NCI-H1105 treated with DMSO at 0.1 percent for 48 hours (cell line): Measurements from ENCODE around the gene STK16.
"Not testable (repeated sequence)": the region's sequence is repeated elsewhere in the genome, so short reads cannot be mapped to it uniquely, and the experiment has no call there.

Experiments
- DNase-seq: peaks from one replicate; lab custom pipeline; 2025; lab: John Stamatoyannopoulos, UW

The STK16 gene

GRCh38 chr2:219244789-219245147 is 511 bp upstream of the STK16 start:
- no peak for DNase-seq

DNA sequence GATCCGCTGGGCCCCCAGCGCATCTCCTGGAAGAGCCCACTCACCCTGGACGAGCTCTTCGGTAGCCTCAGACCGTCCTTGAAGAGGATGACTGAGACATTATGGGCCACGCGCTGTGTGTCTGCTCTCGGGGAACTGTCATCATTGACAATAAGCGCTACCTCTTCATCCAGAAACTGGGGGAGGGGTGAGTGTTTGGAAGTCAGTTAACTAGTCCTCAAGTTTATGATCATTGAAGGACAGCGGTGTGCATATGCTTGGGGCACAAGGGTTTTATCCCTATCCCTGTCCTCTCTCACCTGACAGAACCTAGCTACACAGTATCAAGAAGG is 586 bp downstream of the STK16 start:
- no peak for DNase-seq

DNA sequence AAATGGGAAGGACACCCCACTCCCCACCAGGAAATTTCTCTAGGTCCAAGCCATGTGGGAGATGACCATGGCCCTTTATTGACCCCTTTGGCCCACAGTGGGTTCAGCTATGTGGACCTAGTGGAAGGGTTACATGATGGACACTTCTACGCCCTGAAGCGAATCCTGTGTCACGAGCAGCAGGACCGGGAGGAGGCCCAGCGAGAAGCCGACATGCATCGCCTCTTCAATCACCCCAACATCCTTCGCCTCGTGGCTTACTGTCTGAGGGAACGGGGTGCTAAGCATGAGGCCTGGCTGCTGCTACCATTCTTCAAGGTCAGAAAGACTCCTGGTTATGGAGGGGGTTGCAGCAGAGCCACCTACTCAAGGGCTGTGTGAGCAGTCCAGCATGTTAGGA is 1.3 kb downstream of the STK16 start:
- DNase-seq, result no peak

- no peak for DNase-seq
Observed at GRCh38 chr2:219247678-219248642, 2.7 kb downstream of the STK16 start.

DNA sequence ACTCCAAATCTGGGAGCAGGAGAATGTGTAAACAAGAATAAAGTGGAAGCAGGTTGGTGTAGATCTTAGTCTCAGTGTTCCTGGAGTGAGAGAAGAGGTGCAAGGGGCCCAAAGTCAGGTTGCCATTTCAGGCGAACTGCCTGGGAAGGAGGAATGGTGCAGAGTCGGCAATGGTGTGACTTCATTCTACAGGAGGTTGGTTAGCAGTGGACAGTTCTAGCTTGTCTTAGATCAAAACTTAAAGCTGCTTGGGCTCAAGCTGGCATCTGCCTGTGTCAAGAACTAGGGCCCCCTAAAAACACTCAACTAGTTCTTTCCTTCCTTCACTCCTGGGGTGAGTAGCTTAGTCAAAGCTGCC is 3.5 kb downstream of the STK16 start:
- DNase-seq, result no peak

DNA sequence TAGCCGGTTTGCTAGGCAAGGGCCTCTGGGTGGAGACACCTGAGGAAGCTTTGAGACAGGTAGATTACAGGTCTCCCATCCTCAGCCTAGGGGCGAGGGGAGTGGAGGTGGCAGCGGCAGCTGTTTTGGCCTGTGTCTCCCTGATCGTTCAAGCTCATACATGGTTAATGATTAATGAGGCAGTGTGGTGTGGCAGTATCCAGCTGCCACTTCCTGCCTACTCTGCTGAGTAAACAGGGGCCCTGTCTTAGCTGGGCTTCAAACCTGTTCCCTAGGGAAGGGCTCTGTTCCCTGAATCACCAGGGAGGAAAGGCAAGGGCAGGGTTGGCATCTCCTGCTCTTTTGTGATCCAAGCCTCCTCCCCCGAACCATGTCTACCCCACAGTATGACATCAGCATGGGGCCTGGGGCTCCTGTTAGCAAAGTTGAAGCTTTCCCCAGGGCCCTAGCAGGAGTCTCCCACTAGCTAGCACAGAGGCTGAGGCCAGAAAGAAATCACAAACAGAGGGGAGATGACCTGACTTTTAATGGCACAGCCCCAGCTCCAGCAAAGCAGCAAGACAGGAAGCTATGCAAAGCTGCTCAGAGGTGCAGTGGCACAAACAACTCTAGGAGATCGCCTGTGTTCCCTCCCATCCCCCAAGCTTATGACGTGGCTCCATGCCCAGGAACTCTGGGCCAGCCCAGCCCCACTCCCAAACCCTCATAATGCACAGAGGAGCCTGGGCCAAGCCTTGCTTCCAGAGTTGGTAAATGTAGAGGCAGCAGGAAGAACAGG is 4.1 kb downstream of the STK16 start:
- DNase-seq, result peak; percentile 26

DNA sequence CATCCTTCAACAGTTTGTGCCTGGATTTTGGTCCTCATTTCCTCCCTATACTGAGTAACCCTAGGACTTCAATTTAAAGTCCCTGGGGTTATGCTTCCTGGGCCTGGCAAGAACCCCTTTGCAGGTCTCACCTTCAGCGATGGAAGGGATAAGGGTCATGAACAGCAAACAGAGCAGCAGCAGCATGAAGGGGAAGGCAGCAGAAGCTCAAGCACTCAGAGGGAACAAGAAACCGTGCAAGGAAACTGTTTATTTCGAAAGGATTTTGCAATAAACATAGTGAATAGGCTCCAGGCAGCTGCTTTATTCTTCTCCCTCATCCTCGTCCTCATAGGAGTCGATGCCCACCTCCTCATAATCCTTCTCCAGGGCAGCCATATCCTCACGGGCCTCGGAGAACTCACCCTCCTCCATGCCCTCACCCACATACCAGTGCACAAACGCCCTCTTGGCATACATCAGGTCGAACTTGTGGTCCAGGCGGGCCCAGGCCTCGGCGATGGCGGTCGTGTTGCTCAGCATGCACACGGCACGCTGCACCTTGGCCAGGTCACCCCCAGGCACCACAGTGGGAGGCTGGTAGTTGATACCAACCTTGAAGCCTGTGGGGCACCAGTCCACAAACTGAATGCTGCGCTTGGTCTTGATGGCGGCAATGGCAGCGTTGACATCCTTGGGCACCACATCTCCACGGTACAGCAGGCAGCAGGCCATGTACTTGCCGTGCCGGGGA is 4.9 kb downstream of the STK16 start:
- no peak for DNase-seq

DNA sequence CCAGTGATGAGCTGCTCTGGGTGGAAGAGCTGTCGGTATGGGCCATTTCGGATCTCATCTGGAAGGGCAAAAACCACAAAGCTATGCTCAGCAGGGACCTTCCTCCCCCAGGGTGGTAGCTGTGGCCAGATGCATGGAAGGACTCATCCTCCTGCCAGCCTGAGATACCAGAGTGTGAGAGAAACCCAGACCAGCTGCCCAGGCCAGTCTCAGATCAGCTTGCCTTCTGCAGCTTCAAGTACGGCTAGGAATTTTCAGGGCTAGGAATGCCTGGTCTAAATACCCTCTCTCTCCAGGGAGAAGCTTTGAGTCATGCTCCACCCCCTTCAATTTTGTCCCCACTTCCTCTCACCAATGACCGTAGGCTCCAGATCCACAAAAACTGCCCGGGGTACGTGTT is 6.4 kb downstream of the STK16 start:
- DNase-seq, result no peak

- no peak for DNase-seq
Observed at GRCh38 chr2:219252084-219252483, 6.8 kb downstream of the STK16 start.

DNA sequence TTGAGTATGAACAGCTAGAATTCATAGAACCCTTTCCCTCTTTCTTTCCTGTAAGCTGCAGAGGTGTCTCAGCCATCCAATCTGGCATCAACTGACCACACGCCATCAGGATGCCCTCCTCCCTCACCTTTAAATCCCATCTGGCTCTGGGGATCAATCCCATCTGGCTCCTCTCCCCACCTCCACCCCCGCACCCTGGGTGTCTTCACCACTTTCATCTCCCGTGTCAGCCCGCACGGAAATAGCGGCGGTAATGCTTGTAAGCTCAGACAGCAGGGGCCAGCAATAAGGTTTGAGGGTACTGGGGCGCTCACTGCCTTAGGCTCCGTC is 7.3 kb downstream of the STK16 start:
- no peak for DNase-seq

DNA sequence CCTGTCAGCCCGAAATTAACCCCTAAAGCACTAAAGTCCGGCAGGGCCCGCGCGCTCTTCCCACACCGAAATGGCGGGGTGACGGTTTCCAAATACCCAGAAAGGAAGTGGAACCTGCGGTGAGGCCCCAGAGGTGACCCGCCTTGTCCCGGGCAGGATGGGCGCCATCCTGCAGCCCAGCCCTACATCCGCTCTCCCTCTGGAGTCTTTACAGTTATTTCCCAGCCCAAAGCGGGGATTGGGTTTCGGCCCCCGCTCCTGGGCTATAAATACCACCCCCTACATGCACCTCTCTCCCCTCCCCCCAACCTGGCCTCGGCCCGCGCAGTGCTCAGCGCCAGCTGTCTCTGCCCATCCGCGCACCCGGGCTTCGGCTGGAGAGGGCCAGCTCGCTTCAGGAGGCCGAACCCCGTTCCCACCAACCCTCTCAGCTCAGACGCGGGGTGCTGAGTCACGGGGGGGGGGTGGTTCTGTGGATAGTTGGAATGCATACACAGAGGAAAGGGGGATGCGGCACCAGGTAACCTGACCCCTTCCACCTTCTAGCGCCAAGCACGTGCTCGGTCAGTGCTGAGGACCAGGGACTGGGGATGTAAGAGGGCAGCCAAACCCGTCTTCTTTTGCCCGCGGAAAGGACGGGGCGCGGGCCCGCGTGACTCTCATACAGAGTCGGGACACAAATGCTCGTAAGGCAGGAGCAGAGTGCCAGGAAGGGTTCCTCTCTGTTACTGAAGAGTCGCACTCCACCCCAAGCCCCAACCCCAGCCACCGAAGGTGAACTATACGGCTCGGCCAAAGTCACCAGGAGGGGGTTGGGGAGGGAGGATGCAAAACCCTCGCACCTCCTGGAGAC is 7.8 kb downstream of the STK16 start, which contains the start of gene TUBA4B:
TUBA4B (plus strand) TSS at position 344 of the 853 bp plus-strand sequence; CDS start at position 509, 165 bp downstream.
- DNase-seq, result no peak

GRCh38 chr2:219253753-219254589 is 8.7 kb downstream of the STK16 start, which contains the start of gene TUBA4A:
Gene TUBA4A, minus strand, starts transcription at chr2:219253918. Its CDS starts 60 bp downstream, at chr2:219253858.
- peak; percentile 68 for DNase-seq

GRCh38 chr2:219254590-219255201 is 9.4 kb downstream of the STK16 start:
- no peak for DNase-seq

DNA sequence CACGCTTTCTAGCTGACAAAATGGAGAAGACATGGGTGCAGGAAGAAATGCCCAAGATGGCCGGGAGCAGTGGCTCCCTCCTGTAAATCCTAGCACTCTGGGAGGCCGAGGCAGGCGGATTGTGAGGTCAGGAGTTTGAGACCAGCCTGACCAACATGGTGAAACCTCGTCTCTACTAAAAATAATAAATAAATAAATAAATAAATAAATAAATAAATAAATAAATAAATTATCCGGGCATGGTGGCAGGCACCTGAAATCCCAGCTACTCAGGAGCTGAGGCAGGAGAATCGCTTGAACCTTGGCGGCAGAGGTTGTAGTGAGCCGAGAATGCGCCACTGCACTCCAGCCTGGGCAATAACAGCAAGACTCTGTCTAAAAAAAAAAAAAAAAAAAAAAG is 13.7 kb downstream of the STK16 start:
- not testable (repeated sequence) for DNase-seq

- no peak for DNase-seq
Observed at GRCh38 chr2:219261024-219261855, 16.0 kb downstream of the STK16 start.

DNA sequence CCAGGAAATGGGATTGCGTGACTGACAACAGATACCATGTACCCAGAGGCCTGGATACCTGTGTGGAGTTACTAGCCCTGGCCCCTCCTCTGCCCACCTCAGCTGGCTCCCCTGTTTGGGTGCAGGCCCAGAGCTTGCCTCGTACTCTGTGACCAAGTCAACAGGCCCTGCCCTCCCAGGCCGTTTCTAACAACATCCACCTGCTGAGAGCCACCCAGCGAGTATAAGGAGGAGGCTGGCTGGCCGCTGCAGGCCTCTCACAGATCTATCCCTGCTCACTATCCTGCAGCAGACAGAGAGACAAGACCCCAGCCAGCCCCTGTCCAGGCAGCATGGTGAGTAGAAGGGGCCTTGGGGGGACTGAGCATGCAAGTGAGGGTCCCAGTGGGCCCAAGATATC is 21.0 kb downstream of the STK16 start:
- DNase-seq, result no peak

DNA sequence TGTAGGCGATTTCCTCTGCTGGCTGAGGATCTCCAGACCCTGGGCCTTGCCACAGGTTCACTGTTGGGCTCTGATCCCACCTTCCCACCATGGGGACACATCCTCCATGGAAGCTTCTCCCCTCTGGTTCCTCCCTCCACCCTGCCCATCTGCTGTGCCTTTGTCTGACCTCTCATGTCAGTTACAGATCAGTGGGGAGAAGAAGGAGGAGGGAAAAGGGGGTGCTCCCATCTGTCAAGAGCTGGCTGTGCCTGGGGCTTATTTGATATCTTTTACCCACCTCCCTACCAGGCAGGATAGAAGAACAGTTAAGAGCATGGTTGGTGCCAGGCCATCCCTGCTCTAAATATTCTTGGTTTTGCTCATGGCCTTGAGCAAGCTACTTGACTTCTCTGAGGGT is 21.6 kb downstream of the STK16 start:
- no peak for DNase-seq

- DNase-seq, result no peak
Observed at GRCh38 chr2:219268294-219268693, 23.0 kb downstream of the STK16 start.

DNA sequence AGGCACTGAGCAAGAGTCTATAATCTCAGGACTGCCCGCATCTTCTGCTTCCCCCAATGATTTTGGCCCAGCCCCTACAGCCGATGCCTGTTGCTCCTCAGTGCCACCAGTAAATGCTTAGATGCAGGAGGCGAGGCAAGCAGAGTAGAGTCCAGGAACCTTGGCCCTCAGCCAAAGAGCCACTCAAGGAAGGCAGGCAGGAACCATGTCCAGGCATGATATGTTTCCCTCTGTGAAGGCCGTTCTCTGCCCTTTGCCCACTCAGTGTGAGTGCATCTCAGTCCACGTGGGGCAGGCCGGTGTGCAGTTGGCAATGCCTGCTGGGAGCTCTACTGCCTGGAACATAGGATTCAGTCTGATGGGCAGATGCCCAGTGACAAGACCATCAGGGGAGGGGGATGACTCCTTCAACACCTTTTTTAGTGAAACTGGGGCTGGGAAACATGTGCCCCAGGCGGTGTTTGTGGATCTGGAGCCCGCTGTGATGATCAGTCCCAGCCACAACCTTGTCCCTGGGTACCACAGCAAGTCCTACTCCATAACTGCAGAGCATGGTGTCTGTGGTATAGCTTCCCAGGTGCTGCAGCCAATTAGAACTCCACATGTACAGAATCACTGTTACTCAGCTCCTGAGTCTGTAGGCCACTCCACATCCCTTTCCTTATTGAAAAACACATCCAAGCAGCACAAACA is 24.2 kb downstream of the STK16 start:
- DNase-seq, result peak; percentile 76
